ENCODE data around the gene AGO3.
A peak's percentile ranks its signal among the peaks of the same experiment; 100 is the strongest.
"Not testable (repeated sequence)": the region's sequence is repeated elsewhere in the genome, so short reads cannot be mapped to it uniquely, and the experiment has no call there.

The AGO3 gene

DNA sequence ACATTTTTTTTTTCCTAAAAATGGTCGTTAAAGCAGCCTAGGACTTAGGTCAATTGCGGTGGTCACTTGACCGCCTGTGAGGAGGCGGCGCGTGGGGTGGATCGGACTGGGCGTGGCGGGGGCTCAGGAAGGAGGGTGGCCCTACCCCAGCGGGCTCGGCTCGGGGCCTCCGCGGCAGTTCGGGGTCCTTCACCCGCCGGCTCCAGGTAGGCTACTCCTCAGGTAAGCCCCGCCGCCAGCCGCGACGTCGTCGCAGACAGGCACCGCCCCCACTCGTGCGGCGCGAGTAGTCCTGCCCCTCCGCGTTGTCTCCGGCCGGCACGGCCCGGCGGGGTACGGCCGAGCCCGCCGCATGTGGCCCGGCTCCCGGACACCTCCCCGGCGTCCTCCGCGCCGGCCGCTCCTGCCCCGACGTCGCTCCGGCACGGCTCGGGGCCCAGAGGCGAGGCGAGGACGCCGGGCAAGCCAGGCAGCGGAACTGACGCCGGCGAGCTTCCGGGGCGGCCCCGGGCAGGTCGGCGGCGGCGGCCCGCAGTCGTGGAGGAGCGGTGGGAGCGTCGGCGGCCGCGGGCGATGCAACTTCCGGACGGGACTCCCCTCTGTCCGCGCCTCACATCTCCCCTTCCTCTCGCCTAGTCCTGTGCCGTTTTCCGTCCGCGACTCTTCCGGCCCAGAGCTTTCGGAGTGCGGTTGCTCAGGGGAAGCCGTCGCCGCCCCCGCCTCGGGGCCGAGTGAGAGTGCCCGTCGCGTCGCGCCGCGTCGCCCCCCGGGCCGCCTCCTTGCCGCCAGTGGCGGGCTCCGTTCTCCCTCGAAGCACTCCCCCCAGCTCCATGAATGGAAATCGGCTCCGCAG lies at the start of gene AGO3:
Gene AGO3, plus strand, starts transcription at position 513 of the 853 bp plus-strand sequence. Its CDS starts 322 bp downstream, at position 835.
- peak; percentile 77 to 92 (median 88) for DNase-seq

DNA sequence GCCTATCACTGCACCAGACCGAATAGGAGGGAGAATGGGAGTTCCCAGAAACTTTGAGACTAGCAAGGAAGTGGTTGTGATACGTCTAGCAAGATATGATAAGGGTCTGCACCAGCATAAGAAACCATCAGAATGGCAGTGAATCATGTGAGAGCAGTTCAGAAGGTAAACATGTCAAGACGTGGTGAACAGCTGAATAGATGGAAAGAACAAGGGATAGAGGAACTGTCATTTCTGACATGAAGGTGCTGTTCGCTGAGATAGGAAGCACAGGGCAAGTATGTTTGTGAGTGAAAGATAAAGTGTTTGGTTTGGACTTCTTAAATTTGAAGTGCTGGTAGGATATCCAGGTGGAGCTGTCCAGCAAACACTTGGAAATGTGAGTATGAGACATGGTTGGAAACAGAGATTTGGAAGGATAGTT lies 49.0 kb upstream of the AGO3 start:
- no peak for DNase-seq

DNA sequence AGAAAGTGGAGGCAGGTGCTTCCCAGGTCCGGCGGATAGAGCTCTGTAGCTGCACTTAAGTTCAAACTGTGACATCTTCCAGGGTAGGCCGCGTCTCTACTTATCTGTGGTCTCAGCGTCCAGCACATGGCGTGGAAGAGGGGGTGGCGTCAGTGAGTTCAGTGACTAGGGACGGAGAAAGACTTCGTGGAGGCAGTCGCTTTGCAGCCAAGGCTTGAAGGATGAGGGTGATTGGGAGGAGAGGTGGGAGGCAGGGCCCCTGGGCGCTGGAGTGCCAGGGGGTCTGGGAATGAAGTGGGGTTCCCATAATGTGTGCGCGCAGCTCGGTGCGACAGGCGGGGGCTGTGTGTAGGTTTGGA lies 48.3 kb upstream of the AGO3 start:
- DNase-seq, result no peak

DNA sequence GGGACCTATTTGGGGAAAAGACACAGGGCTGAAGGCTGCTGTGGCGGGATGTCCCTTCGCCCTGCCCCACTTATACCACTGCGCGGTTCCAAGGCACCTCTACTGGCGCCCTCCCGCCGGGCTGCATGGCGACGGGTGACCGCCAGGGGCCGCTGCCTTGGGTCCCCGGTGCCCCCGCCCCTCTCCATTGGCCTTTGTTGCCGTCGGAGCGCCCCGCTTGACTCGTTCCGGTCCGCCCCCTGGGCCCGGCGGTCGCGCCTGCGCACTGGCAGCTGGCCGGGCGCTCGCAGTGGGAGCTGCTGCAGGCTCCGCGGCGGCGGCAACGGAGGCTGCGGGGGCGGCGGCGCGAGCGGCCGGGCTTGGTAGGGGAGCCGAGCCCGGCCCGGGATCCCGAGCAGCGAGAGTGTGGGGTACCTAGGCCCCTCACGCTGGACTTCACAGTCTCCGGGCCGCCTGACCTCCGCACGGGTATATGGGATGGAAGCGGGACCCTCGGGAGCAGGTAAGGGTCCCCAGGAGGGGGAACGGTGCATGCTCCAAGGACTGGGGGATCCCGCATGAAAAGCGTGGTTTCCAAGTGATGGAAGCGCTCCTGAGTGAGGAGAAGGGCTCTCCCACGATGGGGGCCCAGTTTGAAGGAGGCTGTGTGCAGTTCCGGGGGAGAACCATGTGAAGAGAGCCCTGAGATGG lies 47.8 kb upstream of the AGO3 start, which contains the start of gene AGO1:
Gene AGO1, plus strand, starts transcription at position 265 of the 690 bp plus-strand sequence. Its CDS starts 213 bp downstream, at position 478.
- DNase-seq, result peak; percentile 89 to 94 (median 93)

DNA sequence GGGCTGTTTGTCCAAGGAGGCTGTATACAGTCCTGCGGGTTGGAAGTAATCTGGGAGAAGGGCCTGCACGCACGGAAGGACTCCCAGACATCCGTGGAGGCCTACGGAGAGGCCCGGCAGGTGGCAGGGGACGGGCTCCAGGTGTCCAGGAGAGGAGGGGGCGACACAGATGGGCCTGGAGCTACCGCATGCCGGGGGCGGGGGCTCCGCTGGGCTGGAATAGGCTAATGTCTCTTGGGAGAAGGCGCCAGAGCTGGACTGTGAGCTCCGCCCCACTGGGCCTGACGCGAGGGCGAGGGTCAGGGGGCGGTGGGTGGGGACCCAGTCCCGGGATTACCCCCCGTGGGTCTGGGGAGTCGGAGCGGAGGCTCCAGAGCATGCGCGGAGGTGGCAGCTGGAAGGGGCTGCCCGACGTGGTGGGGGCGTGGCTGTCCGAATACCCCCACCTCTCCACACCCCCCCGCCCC lies 47.2 kb upstream of the AGO3 start:
- DNase-seq, result peak; percentile 25 to 81 (median 71)

DNA sequence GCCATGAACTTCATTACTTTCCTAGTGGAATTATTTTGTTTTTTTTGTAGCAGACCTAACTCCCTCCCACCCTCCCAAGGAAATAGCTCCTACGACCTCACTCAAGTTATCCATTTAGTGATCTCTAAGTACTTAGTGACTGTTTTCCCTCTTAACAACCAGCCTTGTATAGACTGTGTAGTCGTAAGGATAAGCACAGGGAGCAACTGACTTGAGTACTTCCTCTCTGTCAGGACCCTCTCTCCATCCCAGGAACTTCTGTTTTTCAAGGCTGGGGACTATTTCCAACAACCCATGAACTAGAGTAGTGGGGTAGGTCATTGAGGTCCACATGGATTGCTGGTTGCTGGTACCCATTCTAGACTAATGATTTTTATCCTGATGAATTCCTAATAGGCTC lies 46.0 kb upstream of the AGO3 start:
- DNase-seq, result no peak

DNA sequence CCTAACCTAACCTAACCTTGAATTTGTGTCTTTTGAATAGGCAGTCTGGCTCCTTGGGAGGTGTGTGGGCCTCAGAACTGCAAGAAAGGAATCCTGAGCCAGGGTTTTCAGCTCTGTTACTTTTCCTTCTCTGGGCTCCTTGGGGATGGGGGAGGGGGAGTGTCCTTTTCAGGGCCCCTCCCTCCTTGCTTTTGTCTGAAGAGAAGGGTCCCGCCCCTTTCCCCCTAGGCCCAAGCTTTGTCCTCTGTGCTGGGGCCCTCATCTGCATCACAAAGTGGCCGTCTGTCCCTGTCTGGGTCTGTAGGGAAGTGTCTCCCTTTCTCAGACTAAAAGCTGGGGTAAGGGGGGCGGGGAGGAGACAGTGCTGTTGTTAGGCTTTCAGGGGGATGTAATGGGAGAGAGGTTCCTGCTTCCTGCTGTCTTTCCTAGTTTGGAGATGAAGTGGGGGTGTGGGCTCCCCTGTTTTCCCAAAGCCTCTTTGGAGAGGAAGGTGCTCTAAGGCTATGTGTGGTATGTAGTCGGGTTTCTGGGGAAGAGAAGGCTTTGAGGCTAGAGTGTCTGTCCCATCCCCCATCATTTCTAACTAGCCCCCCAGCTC lies 44.8 kb upstream of the AGO3 start:
- DNase-seq, result peak in 2 of 3 experiments; percentile 5 to 27

DNA sequence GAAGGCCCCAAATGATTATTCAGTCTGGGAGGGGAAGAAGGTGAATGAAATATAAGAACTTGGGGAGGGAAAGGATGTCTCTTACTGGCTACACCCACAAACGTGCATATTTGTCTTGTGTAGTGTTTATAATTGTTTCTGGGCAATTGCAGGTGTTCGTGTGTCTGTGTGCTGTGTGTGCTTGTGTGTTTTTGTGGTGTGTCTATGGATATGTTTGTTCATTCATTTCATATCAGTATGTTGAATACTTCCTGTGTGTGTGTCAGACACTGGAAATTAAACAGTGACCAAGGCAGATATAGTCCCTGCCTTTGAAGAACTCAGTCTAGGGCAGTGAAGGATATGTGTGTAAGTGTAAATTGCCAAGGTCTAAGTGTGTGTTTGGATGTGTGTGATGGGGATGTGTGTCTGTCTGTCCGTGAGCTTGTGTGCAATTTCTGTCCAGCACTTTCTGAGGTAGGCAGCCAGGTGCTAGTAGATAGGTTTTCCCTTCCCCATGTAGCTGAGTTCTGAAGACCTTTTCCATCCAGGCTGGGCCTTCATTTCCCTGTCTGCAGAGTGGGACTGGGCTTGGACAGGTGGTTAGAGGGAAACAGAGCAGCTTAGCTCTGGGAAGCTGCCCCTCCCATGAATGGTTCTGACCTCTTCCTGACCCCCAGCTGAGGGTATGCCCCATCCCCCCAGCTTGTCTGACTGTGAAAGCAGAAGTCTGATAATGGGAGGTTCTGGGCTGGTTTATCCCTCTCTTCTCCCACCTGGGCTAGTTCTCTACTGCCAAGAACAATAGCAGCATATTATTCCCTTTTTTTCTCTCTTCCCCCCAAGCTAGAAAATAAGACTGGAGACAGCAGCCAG lies 44.1 kb upstream of the AGO3 start:
- peak in 1 of 3 experiments; percentile 32 for DNase-seq

DNA sequence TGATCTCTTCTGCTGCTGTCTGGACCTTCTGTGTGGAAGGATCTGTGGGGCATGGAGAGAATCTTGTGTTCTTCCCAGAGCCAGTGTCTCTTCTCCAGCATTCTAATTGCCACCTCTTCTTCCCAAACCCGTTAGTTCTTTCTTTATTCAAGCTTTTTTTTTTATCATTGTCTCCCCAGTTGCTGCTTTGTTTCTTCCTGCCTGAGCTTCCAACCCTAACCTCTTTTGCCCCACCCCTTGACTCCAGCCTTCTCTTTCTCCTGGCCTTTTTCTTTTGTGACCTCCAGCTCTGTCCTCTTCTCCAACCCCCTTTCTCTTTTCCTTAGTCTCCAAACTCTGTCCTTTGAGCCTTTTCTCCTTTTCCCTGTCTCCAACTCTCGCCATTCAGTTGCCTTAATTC lies 43.4 kb upstream of the AGO3 start:
- DNase-seq, result no peak

DNA sequence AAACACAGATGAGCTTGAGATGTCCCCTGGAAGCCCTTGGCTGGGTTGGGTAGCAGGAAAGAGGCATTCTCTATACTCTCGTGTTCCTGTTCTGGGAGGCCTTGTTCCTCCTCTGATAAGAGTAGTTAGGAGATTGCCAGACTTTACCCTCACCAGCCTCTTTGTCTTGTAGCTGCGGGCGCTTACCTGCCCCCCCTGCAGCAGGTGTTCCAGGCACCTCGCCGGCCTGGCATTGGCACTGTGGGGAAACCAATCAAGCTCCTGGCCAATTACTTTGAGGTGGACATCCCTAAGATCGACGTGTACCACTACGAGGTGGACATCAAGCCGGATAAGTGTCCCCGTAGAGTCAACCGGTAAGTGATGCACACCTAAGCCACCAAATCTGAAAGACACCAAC lies 42.6 kb upstream of the AGO3 start:
- no peak for DNase-seq

DNA sequence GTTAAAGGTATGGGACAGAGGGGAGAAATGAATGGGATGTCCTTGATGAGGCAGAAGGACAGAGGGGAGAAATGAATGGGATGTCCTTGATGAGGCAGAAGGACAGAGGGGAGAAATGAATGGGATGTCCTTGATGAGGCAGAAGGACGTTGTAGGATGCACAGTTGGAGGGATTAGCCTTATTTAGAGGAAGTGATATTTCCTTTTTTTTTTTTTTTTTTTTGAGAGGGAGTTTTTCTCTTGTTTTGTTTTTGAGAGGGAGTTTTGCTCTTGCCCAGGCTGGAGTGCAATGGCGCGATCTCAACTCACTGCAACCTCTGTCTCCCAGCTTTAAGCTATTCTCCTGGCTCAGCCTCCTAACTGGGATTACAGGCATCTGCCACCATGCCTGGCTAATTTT lies 41.9 kb upstream of the AGO3 start:
- DNase-seq, result not testable (repeated sequence)

DNA sequence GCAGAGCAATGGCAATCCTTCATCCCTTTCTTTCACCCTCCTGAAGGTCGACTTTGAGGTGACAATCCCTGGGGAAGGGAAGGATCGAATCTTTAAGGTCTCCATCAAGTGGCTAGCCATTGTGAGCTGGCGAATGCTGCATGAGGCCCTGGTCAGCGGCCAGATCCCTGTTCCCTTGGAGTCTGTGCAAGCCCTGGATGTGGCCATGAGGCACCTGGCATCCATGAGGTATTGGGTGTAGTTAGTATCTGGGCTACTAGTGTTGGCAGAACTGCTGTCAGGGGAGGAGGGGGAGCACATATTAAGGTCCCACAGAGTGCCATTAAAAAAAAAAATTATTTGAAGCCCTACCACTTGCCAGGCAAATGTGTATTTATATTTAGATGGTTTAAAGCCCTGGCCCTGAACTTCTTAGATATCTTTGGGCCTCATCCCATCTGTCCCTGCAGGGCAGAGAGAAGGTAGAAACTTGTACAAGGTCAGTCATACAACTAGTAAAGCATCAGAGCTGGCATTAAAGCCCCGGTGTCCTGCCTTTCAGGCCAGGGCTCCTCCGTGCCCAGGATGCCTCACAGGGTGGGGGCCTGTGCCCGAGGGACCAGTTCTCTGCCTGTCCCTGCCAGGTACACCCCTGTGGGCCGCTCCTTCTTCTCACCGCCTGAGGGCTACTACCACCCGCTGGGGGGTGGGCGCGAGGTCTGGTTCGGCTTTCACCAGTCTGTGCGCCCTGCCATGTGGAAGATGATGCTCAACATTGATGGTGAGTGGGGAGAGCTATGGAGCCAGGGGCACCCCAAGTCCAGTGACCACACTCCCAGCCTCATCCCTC lies 37.6 kb upstream of the AGO3 start:
- DNase-seq, result no peak

DNA sequence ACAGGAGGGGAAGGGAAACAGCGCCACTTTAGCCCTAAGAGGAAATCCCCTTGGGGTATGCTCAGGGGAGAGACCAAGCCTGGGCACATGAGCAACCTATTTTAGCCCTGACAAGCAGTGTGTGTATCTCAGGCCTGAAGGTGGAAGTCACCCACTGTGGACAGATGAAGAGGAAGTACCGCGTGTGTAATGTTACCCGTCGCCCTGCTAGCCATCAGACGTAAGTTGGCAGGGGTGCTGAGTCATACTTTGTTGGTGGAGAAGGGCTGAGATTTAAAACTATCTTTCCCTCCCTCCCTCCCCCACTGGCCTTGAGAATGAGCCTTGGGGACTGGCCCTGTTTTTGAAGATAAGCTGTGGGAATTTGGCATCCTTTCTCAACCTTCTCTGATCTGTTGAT lies 36.7 kb upstream of the AGO3 start:
- no peak for DNase-seq

DNA sequence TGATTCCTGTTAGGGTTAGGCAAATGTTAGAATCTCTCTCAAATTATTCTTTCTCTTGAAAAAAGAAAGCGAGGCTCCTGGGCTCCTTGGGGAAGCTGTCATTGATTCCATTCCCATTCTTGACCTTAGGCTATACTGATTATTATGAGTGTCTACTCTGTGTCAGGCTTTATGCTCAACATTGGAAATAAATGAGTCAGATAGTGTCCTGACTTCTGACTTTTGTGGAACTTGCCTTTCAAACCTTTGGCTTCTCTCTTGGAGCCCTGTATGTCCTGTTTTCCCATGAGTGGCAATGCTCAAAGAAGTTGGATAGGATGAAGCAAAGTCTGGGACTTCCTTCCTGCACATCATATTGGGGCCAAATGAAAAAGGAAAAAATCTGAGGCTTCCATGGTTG lies 36.2 kb upstream of the AGO3 start:
- no peak for DNase-seq

DNA sequence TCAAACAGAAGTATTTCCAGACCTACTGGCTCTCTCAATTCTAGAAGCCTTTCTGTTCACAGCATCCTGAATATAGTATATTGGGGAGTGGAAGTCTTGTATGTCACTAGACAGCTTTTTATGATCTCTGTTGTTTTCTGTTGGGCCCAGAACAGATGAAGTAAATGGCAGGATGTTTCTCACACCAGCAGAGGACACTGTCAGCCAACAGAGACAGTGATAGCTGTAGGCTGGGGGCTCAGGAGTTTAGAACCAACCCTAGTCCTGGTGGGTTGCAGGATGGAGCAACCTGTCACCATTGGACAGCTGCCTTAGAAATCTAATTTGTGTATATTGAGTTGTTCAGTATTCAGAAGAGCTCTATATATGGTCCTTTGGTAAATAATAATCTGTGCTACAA lies 31.0 kb upstream of the AGO3 start:
- no peak for DNase-seq

DNA sequence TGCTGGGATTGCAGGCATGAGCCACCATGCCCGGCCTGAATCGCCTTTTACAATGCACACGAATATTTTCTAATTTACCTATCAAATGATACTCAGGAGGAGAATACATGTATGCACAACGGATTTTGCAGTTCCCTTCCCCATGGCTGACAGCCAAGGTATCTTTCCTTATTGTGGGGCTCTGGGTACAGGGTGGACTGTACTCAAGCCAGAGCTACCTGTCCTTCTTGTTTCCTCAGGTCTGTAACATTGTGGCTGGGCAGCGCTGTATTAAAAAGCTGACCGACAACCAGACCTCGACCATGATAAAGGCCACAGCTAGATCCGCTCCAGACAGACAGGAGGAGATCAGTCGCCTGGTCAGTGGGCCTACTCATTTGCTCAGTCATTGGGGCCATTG lies 29.7 kb upstream of the AGO3 start:
- DNase-seq, result no peak

DNA sequence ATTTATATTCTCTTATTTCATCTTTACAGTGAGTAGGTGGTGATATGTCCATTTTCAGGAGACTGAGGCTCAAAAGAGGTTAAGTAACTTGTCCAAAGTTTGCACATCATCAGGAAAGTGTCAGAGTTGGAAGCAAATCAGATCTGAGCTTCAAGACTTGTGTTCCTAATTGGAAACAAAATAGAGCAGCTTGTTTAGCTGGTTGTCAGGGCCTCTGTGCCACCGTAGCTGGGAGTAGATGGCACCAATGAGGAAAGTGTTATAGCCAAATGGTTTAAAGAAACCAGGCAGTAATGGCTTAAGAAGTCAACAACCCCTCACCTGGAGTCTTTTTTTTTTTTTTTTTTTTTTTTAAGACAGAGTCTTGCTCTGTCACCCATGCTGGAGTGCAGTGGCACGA lies 28.2 kb upstream of the AGO3 start:
- no peak for DNase-seq

DNA sequence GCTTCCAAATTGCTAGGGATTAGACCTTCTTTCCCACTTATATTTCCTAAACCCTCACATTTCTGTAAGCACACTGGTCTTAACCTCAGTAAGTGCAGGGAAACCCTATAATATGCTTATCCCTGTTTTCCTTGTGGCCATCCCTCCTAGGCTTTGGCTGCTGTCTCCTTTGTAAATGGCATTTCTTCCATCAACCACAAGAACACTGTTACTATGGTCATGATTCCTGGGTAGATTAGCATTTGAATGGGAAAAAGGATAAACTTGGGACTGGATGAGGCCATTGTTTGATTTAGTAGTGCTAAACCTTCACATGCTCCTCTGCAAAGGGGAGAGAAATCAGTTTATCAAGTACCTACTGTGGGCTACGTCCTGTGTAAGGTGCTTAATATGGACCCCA lies 16.2 kb upstream of the AGO3 start:
- DNase-seq, result no peak

DNA sequence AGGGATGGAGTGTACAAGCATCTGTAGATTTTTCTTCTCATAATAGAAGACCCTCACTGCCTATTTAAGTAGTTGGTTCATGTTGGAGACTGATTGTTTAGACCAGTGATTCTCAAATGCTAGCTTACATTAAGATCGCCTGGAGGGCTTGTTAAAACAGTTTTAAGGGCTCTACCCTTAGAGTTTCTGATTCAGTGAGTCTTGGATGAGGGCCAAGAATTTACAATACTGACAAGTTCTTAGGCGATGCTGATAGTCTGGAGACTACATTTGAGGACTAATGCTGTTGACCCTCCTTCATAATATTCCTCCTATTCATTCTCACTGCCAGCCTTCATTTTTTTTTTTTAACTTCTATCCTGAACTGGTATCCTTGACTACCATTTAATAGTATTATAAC lies 15.2 kb upstream of the AGO3 start:
- no peak for DNase-seq

DNA sequence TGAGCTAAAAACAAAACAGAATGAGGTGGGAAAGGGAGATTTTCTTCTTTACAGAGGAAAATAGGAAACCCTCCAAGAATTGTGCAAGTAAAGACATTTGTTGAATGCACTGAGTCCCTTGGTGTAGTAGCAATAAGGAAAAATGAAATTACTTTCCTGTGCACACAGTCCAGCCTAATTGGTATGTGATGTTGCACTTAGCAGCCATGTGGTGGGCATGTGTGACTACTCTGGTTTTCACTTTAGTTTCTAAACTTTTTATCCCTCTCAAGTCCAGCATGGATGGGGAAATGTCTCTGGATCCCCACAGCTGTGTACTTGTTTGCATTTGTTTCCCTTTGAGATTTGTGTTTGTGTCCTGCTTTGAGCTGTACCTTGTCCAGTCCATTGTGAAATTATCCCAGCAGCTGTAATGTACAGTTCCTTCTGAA lies 7.1 kb upstream of the AGO3 start:
- no peak for DNase-seq

DNA sequence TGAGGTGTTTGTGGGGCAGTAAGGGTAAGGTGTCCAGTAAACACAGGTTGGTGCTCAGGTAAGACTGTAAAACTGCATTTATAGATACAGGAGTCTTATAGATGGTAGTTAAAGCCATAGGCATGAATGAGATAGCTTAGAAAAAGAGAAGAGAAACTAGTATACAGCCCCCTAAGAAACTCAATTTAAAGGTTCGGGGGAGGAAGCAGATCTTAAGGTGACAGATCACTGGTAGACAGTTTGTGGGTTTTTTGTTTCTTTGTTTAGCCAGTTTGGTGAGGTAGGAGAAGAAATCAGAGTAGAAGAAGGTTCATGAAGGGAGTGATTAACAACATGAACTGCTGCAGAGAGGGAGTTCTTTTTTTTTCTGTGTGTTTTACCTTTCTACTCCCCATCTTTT lies 6.1 kb upstream of the AGO3 start:
- DNase-seq, result no peak

DNA sequence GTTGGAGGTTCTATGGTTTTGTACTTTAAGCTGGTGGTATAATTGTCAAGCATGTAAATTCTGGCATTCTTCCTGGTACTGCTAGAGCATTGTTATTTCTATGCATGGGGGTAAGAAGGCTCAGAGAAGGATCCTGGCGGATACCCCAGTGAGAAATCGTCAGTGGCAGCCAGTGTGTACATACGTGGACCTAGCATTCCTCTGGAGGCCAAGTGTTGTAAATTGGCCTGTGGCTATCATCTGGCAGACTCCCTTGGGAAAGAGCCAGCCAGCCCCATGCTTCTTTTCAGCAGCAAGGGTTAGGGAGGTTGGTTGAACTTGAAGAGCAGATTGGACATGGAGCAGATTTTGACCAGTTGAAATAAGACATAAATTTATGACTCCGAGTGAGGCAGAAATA lies 5.2 kb upstream of the AGO3 start:
- no peak for DNase-seq

All from NCI-H1417 (cell line).